NCI-H524 treated with DMSO at 0.1 percent for 48 hours (cell line): ENCODE measurements around the gene CRACDL.
"Not testable (repeated sequence)": the region's sequence is repeated elsewhere in the genome, so short reads cannot be mapped to it uniquely, and the experiment has no call there.

Experiments used
- DNase-seq: peaks from one replicate; lab custom pipeline; 2025; lab: John Stamatoyannopoulos, UW

The CRACDL gene

GRCh38 chr2:98882368-98882767, 53.7 kb downstream of the CRACDL start:
- DNase-seq: no peak

- no peak for DNase-seq
Measured at GRCh38 chr2:98881153-98881650, 54.8 kb downstream of the CRACDL start.

GRCh38 chr2:98880266-98881152, 55.5 kb downstream of the CRACDL start:
- DNase-seq: peak; percentile 62

GRCh38 chr2:98877658-98878057, 58.4 kb downstream of the CRACDL start:
- DNase-seq: not testable (repeated sequence)

- DNase-seq: no peak
Measured at GRCh38 chr2:98876741-98877140, 59.3 kb downstream of the CRACDL start.

GRCh38 chr2:98875746-98876145, 60.3 kb downstream of the CRACDL start:
- DNase-seq: no peak

GRCh38 chr2:98875081-98875728, 60.8 kb downstream of the CRACDL start:
- DNase-seq: no peak

- no peak for DNase-seq
Measured at GRCh38 chr2:98874186-98874689, 61.8 kb downstream of the CRACDL start.

- DNase-seq: no peak
Measured at GRCh38 chr2:98872526-98872925, 63.5 kb downstream of the CRACDL start.

GRCh38 chr2:98871506-98871905, 64.5 kb downstream of the CRACDL start:
- no peak for DNase-seq

GRCh38 chr2:98870516-98871158, 65.4 kb downstream of the CRACDL start:
- no peak for DNase-seq

GRCh38 chr2:98869870-98870269, 66.2 kb downstream of the CRACDL start:
- no peak for DNase-seq

- DNase-seq: no peak
Measured at GRCh38 chr2:98869272-98869641, 66.8 kb downstream of the CRACDL start.

- no peak for DNase-seq
Measured at GRCh38 chr2:98868548-98869271, 67.3 kb downstream of the CRACDL start.

GRCh38 chr2:98867539-98868309, 68.3 kb downstream of the CRACDL start:
- DNase-seq: no peak

GRCh38 chr2:98866033-98866432, 70.0 kb downstream of the CRACDL start:
- DNase-seq: no peak

- no peak for DNase-seq
Measured at GRCh38 chr2:98861601-98862000, 74.4 kb downstream of the CRACDL start.

GRCh38 chr2:98859323-98859722, 76.7 kb downstream of the CRACDL start:
- no peak for DNase-seq

GRCh38 chr2:98857001-98857400, 79.0 kb downstream of the CRACDL start:
- DNase-seq: no peak

- no peak for DNase-seq
Measured at GRCh38 chr2:98854682-98855081, 81.3 kb downstream of the CRACDL start.

- no peak for DNase-seq
Measured at GRCh38 chr2:98852932-98853331, 83.1 kb downstream of the CRACDL start.
